ENCODE data around the gene SPEG.

GRCh38 chr2:219435701-219436100, 1.1 kb downstream of the SPEG start:
- TF ChIP-seq, protein P1, sequence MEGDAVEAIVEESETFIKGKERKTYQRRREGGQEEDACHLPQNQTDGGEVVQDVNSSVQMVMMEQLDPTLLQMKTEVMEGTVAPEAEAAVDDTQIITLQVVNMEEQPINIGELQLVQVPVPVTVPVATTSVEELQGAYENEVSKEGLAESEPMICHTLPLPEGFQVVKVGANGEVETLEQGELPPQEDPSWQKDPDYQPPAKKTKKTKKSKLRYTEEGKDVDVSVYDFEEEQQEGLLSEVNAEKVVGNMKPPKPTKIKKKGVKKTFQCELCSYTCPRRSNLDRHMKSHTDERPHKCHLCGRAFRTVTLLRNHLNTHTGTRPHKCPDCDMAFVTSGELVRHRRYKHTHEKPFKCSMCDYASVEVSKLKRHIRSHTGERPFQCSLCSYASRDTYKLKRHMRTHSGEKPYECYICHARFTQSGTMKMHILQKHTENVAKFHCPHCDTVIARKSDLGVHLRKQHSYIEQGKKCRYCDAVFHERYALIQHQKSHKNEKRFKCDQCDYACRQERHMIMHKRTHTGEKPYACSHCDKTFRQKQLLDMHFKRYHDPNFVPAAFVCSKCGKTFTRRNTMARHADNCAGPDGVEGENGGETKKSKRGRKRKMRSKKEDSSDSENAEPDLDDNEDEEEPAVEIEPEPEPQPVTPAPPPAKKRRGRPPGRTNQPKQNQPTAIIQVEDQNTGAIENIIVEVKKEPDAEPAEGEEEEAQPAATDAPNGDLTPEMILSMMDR (IDR thresholded peaks at IDR 0.05): no peak
- TF ChIP-seq EZH2 (IDR thresholded peaks at IDR 0.05) (no peak), EZH2phosphoT487 (IDR thresholded peaks at IDR 0.05) (no peak)

All from neural progenitor cell (in vitro differentiated cells).